ENCODE measurements around the gene TMEM204. TPM values are rescaled to one million over a fixed set of nuclear protein-coding genes. Genes with fewer than 3 reads are reported as not detected.

TMEM204 gene
- total and polyA plus RNA-seq, 10 of the 15 experiments (the other 5 are each of a cell fraction or from before 2014, with no cell fraction given), result 0.05 to 0.30 (median 0.18) TPM; not detected in 7

- no peak for TF ChIP-seq SUZ12 (IDR thresholded peaks at IDR 0.05; ENCODE audit: unreplicated experiment)
- TF ChIP-seq GATAD2B (conservative IDR thresholded peaks at IDR 0.05; ENCODE audit: low read depth), result no peak
- TF ChIP-seq, protein P1, sequence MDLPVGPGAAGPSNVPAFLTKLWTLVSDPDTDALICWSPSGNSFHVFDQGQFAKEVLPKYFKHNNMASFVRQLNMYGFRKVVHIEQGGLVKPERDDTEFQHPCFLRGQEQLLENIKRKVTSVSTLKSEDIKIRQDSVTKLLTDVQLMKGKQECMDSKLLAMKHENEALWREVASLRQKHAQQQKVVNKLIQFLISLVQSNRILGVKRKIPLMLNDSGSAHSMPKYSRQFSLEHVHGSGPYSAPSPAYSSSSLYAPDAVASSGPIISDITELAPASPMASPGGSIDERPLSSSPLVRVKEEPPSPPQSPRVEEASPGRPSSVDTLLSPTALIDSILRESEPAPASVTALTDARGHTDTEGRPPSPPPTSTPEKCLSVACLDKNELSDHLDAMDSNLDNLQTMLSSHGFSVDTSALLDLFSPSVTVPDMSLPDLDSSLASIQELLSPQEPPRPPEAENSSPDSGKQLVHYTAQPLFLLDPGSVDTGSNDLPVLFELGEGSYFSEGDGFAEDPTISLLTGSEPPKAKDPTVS (IDR thresholded peaks at IDR 0.05; ENCODE audit: low read depth, low read length), result no peak
- TF ChIP-seq SMAD5 (IDR thresholded peaks at IDR 0.05; ENCODE audit: low read depth), result no peak
- no peak for TF ChIP-seq ESRRA (IDR thresholded peaks at IDR 0.05; ENCODE audit: low read length)
- no peak for TF ChIP-seq FOXM1 (IDR thresholded peaks at IDR 0.05; ENCODE audit: low read depth, low read length)
- no peak for TF ChIP-seq IRF4 (IDR thresholded peaks at IDR 0.05; ENCODE audit: low read depth, low read length)
- TF ChIP-seq CEBPB (IDR thresholded peaks at IDR 0.05; ENCODE audit: borderline replicate concordance in 1 of 2, low read depth in 2 of 2, low read length in 2 of 2), result no peak
Observed at GRCh38 chr16:1530349-1530882, 3.0 kb upstream of the TMEM204 start (continued).

GRCh38 chr16:1530883-1531637 lies 2.4 kb upstream of the TMEM204 start:
- Histone ChIP-seq H3K79me2 (ENCODE audit: control insufficient read depth, insufficient read depth, low read length) (no peaks in the 10 kb centered on the region), H4K20me1 (ENCODE audit: control insufficient read depth, insufficient read depth) (no peaks in the 10 kb centered on the region), H3K27me3 (replicated peaks in 1 of 2; ENCODE audit: control insufficient read depth in 2 of 2, insufficient read depth in 2 of 2, low read length in 1 of 2) (no peaks in the 10 kb centered on the region; a peak in 2 of 4 replicates), H3K4me1 (ENCODE audit: control insufficient read depth, insufficient read depth, low read length) (no peaks in the 10 kb centered on the region), H3K36me3 (ENCODE audit: control insufficient read depth in 2 of 2, insufficient read depth in 2 of 2, low read length in 1 of 2) (no peaks in the 10 kb centered on the region), H3K9me3 (replicated peaks; ENCODE audit: control insufficient read depth, insufficient read depth, low read length) (no peaks in the 10 kb centered on the region), H3K4me2 (ENCODE audit: control insufficient read depth, insufficient read depth) (no peak overlapping the region), H2AFZ (ENCODE audit: control insufficient read depth, low read depth, low read length) (no peak overlapping the region), H3K27ac (ENCODE audit: control insufficient read depth, insufficient read depth) (no peak overlapping the region), H3K4me3 (no peak overlapping the region), H3K9ac (ENCODE audit: control insufficient read depth, insufficient read depth, low read length) (no peak overlapping the region)
- CTCF ChIA-PET, result no interaction called here
- in situ Hi-C loops (cut with MboI), result no loop called here
- DNase-seq (ENCODE audit: low read depth, low spot score), result no peak
- POLR2A ChIA-PET, result no interaction called here
- SMC1A ChIA-PET (ENCODE audit: uncharacterized antibody, unreplicated experiment), result no interaction called here
- no peak for ATAC-seq
- 71% methylated on average over 35 of the region's 35 CpGs for WGBS (ENCODE audit: insufficient coverage, insufficient replicate concordance, low lambda C conversion rate, missing lambda C conversion rate)
- intact Hi-C loops (cut with micrococcal nuclease; ENCODE audit: unreplicated experiment), result no loop called here
- no peak for FAIRE-seq
- RAD21 ChIA-PET (ENCODE audit: unreplicated experiment), result no interaction called here
- no TSS peak for BruUV-seq (replicated peaks)
- TF ChIP-seq E4F1 (IDR thresholded peaks at IDR 0.05; ENCODE audit: borderline replicate concordance, partially characterized antibody) (no peak), MEF2B (IDR thresholded peaks at IDR 0.05; ENCODE audit: partially characterized antibody, poor library complexity, severe bottlenecking) (no peak), WRNIP1 (IDR thresholded peaks at IDR 0.05; ENCODE audit: borderline replicate concordance, low read depth, low read length) (no peak), CHD2 (IDR thresholded peaks at IDR 0.05; ENCODE audit: borderline replicate concordance, low read depth, low read length) (no peak)
- TF ChIP-seq, protein P2, sequence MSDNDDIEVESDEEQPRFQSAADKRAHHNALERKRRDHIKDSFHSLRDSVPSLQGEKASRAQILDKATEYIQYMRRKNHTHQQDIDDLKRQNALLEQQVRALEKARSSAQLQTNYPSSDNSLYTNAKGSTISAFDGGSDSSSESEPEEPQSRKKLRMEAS (IDR thresholded peaks at IDR 0.05; ENCODE audit: low read depth, low read length), result no peak
